HCT116 (cell line): ENCODE results near the gene CHAC1.

Source experiments
- CTCF ChIP-seq, 3 experiments: fragments of 200-600 bp in 1 of 3; sonication (generic) in 1 of 3; IDR thresholded peaks in 2 of 3; conservative IDR thresholded peaks in 1 of 3; 2 replicates each; pipeline ENCODE4 v1.5.1; 2012 to 2017; ENCODE audit warnings: low read depth in 2 of 3, low read length in 2 of 3, antibody characterized with exemption in 1 of 3, borderline replicate concordance in 1 of 3, control low read depth in 1 of 3, mild to moderate bottlenecking in 1 of 3, mixed read lengths in 1 of 3, mixed run types in 1 of 3, moderate library complexity in 1 of 3; ENCODE audit not compliant: insufficient read depth in 1 of 3
- EZH2 ChIP-seq: fragments of 200-600 bp; sonication (generic); IDR thresholded peaks from 2 replicates; pipeline ENCODE4 v1.6.1; 2017; ENCODE audit warnings: antibody characterized with exemption, mixed run types
- JUND ChIP-seq: IDR thresholded peaks from 2 replicates; pipeline ENCODE4 v1.6.1; 2012
- POLR2A ChIP-seq: IDR thresholded peaks from 2 replicates; pipeline ENCODE4 v1.7.0; 2011; ENCODE audit warnings: borderline replicate concordance; ENCODE audit not compliant: insufficient read depth, insufficient read length; ENCODE audit errors: extremely low read depth
- RAD21 ChIP-seq: IDR thresholded peaks from 2 replicates; pipeline ENCODE4 v1.6.1; 2012; ENCODE audit warnings: low read depth, mild to moderate bottlenecking
- REST ChIP-seq: IDR thresholded peaks from 2 replicates; pipeline ENCODE4 v1.6.1; 2012; ENCODE audit warnings: low read depth
- SIN3A ChIP-seq: IDR thresholded peaks from 2 replicates; pipeline ENCODE4 v1.6.1; 2012; ENCODE audit warnings: low read depth

DNA sequence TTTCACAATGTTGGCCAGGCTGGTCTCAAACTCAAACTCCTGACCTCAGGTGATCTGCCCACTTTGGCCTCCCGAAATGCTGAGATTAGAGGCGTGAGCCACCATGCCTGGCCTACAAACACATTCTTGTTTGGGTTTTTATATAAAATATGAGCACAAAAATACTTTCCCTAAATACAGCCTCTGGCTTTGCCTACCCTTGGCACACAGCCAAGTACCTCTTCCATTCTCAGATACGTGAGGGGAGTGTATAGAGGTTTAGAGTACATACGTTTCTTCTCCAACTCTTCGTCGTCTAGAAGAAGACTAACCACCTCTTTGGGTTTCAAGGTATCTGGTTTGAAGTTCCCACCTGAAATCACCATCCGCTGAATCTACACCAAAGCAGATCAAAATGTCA lies 33.5 kb downstream of the CHAC1 start:
- TF ChIP-seq CTCF (IDR thresholded peaks at IDR 0.05 in 2 of 3, conservative IDR thresholded peaks at IDR 0.05 in 1 of 3; ENCODE audit: borderline replicate concordance in 1 of 3, insufficient read depth in 1 of 3, low read depth in 2 of 3, low read length in 2 of 3) (no peak), JUND (no peak), POLR2A (no peak), EZH2 (no peak), REST (no peak), SIN3A (no peak), RAD21 (no peak)
